Esophagus (tissue), 2 donors: Measurements from ENCODE around the gene SFI1. TPM values are rescaled to one million over a fixed set of nuclear protein-coding genes. Genes with fewer than 3 reads are reported as not detected.
"Not testable (repeated sequence)": the region's sequence is repeated elsewhere in the genome, so short reads cannot be mapped to it uniquely, and the experiment has no call there.

Source experiments
- H3K27ac ChIP-seq, 2 donors: one replicate each; pipeline ENCODE4 v1.5.1; 2013; ENCODE audit warnings: low read depth in 2 of 2, mild to moderate bottlenecking in 2 of 2, inconsistent platforms in 1 of 2, low read length in 1 of 2, moderate library complexity in 1 of 2
- H3K27me3 ChIP-seq, 2 donors: one replicate each; pipeline ENCODE4 v1.6.1; 2013; ENCODE audit warnings: low read length in 2 of 2, control low read depth in 1 of 2, mild to moderate bottlenecking in 1 of 2; ENCODE audit not compliant: insufficient read depth in 2 of 2, control insufficient read depth in 1 of 2
- H3K36me3 ChIP-seq, 2 donors: one replicate each; pipeline ENCODE4 v1.6.1; 2013; ENCODE audit warnings: low read length in 1 of 2; ENCODE audit not compliant: control insufficient read depth in 2 of 2, insufficient read depth in 2 of 2
- H3K4me1 ChIP-seq, 2 donors: one replicate each; pipeline ENCODE4 v1.6.1; 2013; ENCODE audit warnings: low read length in 1 of 2; ENCODE audit not compliant: control insufficient read depth in 2 of 2, insufficient read depth in 2 of 2
- H3K4me3 ChIP-seq, 2 donors: one replicate each; pipeline ENCODE4 v1.5.1; 2013; ENCODE audit warnings: low read length in 2 of 2, mild to moderate bottlenecking in 2 of 2, low read depth in 1 of 2, moderate library complexity in 1 of 2
- H3K9me3 ChIP-seq, 2 donors: one replicate each; pipeline ENCODE4 v1.6.1; 2013; ENCODE audit warnings: mild to moderate bottlenecking in 2 of 2, low read depth in 1 of 2, low read length in 1 of 2, moderate library complexity in 1 of 2; ENCODE audit not compliant: control insufficient read depth in 2 of 2, insufficient read depth in 1 of 2
- WGBS, 2 donors: extraction: QIAGEN DNeasy Blood & Tissue Kit; methylation state at CpG; one replicate each; pipeline ENCODE4 v1.1.7; 2013; 5-methylcytosine and 5-hydroxymethylcytosine counted together
- polyA plus RNA-seq, 2 donors: library from polyadenylated mRNA; stranded (reverse); fragments of 200-250 nt; gene quantifications; one replicate each; pipeline ENCODE4 v1.2.3, GENCODE V29; 2013
- donor health status: healthy with polysubstance abuse.
- donor health status: Bipolar disorder and iron deficiency.

Gene SFI1
- polyA plus RNA-seq, 2 donors: 10.5 to 27.1 TPM

- Histone ChIP-seq H3K4me1 (no peaks in the 10 kb centered on the region), H3K27ac (no peak overlapping the region), H3K9me3 (no peaks in the 10 kb centered on the region), H3K36me3 (no peaks in the 10 kb centered on the region), H3K4me3 (no peak overlapping the region), H3K27me3 (no peaks in the 10 kb centered on the region)
- WGBS, 2 donors: 87 to 90% methylated on average over 14 of the region's 14 CpGs
These were observed 7.1 kb downstream of the SFI1 start for GRCh38 chr22:31503211-31503964.

- 85 to 86% methylated on average over 4 of the region's 4 CpGs for WGBS, 2 donors
- no peaks in the 10 kb centered on the region for H3K36me3 ChIP-seq
- H3K4me3 ChIP-seq: no peak overlapping the region
- H3K9me3 ChIP-seq: no peaks in the 10 kb centered on the region
- H3K27me3 ChIP-seq: no peaks in the 10 kb centered on the region
- H3K27ac ChIP-seq: no peak overlapping the region
- H3K4me1 ChIP-seq: no peaks in the 10 kb centered on the region
These were observed 7.9 kb downstream of the SFI1 start for GRCh38 chr22:31504282-31504681.

- H3K4me3 ChIP-seq, H3K9me3 ChIP-seq, H3K4me1 ChIP-seq, H3K36me3 ChIP-seq, H3K27me3 ChIP-seq, H3K27ac ChIP-seq: not testable (repeated sequence)
These were observed 11.2 kb downstream of the SFI1 start for GRCh38 chr22:31507517-31507916.

GRCh38 chr22:31508536-31508935 lies 12.2 kb downstream of the SFI1 start:
- 93 to 95% methylated on average over 4 of the region's 4 CpGs for WGBS, 2 donors
- H3K4me3 ChIP-seq: no peak overlapping the region
- H3K27me3 ChIP-seq: no peaks in the 10 kb centered on the region
- no peak overlapping the region for H3K27ac ChIP-seq
- H3K4me1 ChIP-seq: no peaks in the 10 kb centered on the region
- H3K9me3 ChIP-seq: no peaks in the 10 kb centered on the region
- peaks cover 0 to 5% of the 10 kb centered on the region in 2 donors for H3K36me3 ChIP-seq

- Histone ChIP-seq H3K4me1 (no peaks in the 10 kb centered on the region), H3K36me3 (peaks cover 0 to 5% of the 10 kb centered on the region in 2 donors), H3K27ac (no peak overlapping the region), H3K4me3 (no peak overlapping the region), H3K27me3 (no peaks in the 10 kb centered on the region), H3K9me3 (no peaks in the 10 kb centered on the region)
- WGBS, 2 donors: 87 to 91% methylated on average over 6 of the region's 6 CpGs
These were observed 12.9 kb downstream of the SFI1 start for GRCh38 chr22:31509061-31509762.

GRCh38 chr22:31520051-31520450 lies 23.7 kb downstream of the SFI1 start:
- Histone ChIP-seq H3K36me3 (peaks cover 0 to 3% of the 10 kb centered on the region in 2 donors), H3K9me3 (no peaks in the 10 kb centered on the region), H3K27me3 (no peaks in the 10 kb centered on the region), H3K4me1 (no peaks in the 10 kb centered on the region), H3K27ac (no peak overlapping the region), H3K4me3 (no peak overlapping the region)
- 65 to 75% methylated on average over 4 of the region's 4 CpGs for WGBS, 2 donors

- H3K4me1 ChIP-seq, H3K27ac ChIP-seq, H3K4me3 ChIP-seq, H3K36me3 ChIP-seq, H3K9me3 ChIP-seq, H3K27me3 ChIP-seq: not testable (repeated sequence)
- 90 to 94% methylated on average over 5 of the region's 5 CpGs for whole genome bisulfite sequencing, 2 donors
These were observed 27.8 kb downstream of the SFI1 start for GRCh38 chr22:31524132-31524531.

GRCh38 chr22:31526270-31526669 lies 29.9 kb downstream of the SFI1 start:
- H3K36me3 ChIP-seq: no peaks in the 10 kb centered on the region
- H3K27ac ChIP-seq: no peak overlapping the region
- no peaks in the 10 kb centered on the region for H3K9me3 ChIP-seq
- no peak overlapping the region for H3K4me3 ChIP-seq
- no peaks in the 10 kb centered on the region for H3K4me1 ChIP-seq
- no peaks in the 10 kb centered on the region for H3K27me3 ChIP-seq
- 88 to 89% methylated on average over 7 of the region's 7 CpGs for WGBS, 2 donors

- H3K27ac ChIP-seq: no peak overlapping the region
- 42 to 58% methylated on average over 3 of the region's 3 CpGs for WGBS, 2 donors
- no peaks in the 10 kb centered on the region for H3K36me3 ChIP-seq
- H3K27me3 ChIP-seq: no peaks in the 10 kb centered on the region
- no peaks in the 10 kb centered on the region for H3K9me3 ChIP-seq
- H3K4me3 ChIP-seq: no peak overlapping the region
- H3K4me1 ChIP-seq: no peaks in the 10 kb centered on the region
These were observed 34.5 kb downstream of the SFI1 start for GRCh38 chr22:31530823-31531195.

GRCh38 chr22:31532060-31532459 lies 35.7 kb downstream of the SFI1 start:
- Histone ChIP-seq H3K4me3 (no peak overlapping the region), H3K9me3 (no peaks in the 10 kb centered on the region), H3K27ac (no peak overlapping the region), H3K27me3 (no peaks in the 10 kb centered on the region), H3K36me3 (no peaks in the 10 kb centered on the region), H3K4me1 (no peaks in the 10 kb centered on the region)
- WGBS, 2 donors: 92 to 93% methylated on average over 1 of the region's 1 CpG
